Measurements from ENCODE around the gene SMG5. TPM values are rescaled to one million over a fixed set of nuclear protein-coding genes. Genes with fewer than 3 reads are reported as not detected.
A peak's percentile ranks its signal among the peaks of the same experiment; 100 is the strongest.

The SMG5 gene
- total and polyA plus RNA-seq, 2 donors, result 28.2 to 32.3 TPM

- Histone ChIP-seq H3K4me1 (ENCODE audit: control insufficient read depth in 2 of 2, insufficient read depth in 2 of 2, low read length in 2 of 2) (no peaks in the 10 kb centered on the region), H3K9me3 (ENCODE audit: control insufficient read depth in 2 of 2, insufficient read depth in 1 of 2, low read length in 1 of 2) (peaks cover 0 to 4% of the 10 kb centered on the region in 2 donors), H3K27me3 (ENCODE audit: control insufficient read depth in 2 of 2, insufficient read depth in 1 of 2, low read length in 1 of 2) (no peaks in the 10 kb centered on the region), H3K4me3 (ENCODE audit: low read length in 2 of 2) (no peak overlapping the region), H3K36me3 (ENCODE audit: control insufficient read depth in 2 of 2, insufficient read depth in 2 of 2, low read length in 1 of 2) (peaks cover 85 to 89% of the 10 kb centered on the region in 2 donors), H3K27ac (ENCODE audit: low read depth in 1 of 2, low read length in 1 of 2) (no peak overlapping the region)
- 96% methylated on average over 3 of the region's 3 CpGs for WGBS
- DNase-seq (ENCODE audit: low read depth in 6 of 9, low spot score in 9 of 9), result no peak
Measured at GRCh38 chr1:156270314-156270713, 12.3 kb downstream of the SMG5 start.

GRCh38 chr1:156268336-156268735, 14.3 kb downstream of the SMG5 start:
- WGBS, result over 99% methylated on average over 4 of the region's 4 CpGs

GRCh38 chr1:156266051-156266450, 16.6 kb downstream of the SMG5 start:
- peaks cover 0 to 4% of the 10 kb centered on the region in 2 donors for H3K9me3 ChIP-seq (ENCODE audit: control insufficient read depth in 2 of 2, insufficient read depth in 1 of 2, low read length in 1 of 2)
- H3K36me3 ChIP-seq (ENCODE audit: control insufficient read depth in 2 of 2, insufficient read depth in 2 of 2, low read length in 1 of 2), result peaks cover 83 to 85% of the 10 kb centered on the region in 2 donors
- no peaks in the 10 kb centered on the region for H3K27me3 ChIP-seq (ENCODE audit: control insufficient read depth in 2 of 2, insufficient read depth in 1 of 2, low read length in 1 of 2)
- no peaks in the 10 kb centered on the region for H3K4me1 ChIP-seq (ENCODE audit: control insufficient read depth in 2 of 2, insufficient read depth in 2 of 2, low read length in 2 of 2)
- no peak for DNase-seq (ENCODE audit: low read depth in 6 of 9, low spot score in 9 of 9)
- no peak overlapping the region for H3K4me3 ChIP-seq (ENCODE audit: low read length in 2 of 2)
- 98% methylated on average over 13 of the region's 13 CpGs for WGBS
- no peak overlapping the region for H3K27ac ChIP-seq (ENCODE audit: low read depth in 1 of 2, low read length in 1 of 2)

More at GRCh38 chr1:156268336-156268735, 14.3 kb downstream of the SMG5 start:
- H3K4me3 ChIP-seq (ENCODE audit: low read length in 2 of 2), result no peak overlapping the region
- no peak for DNase-seq (ENCODE audit: low read depth in 6 of 9, low spot score in 9 of 9)
- H3K9me3 ChIP-seq (ENCODE audit: control insufficient read depth in 2 of 2, insufficient read depth in 1 of 2, low read length in 1 of 2), result peaks cover 0 to 4% of the 10 kb centered on the region in 2 donors
- H3K36me3 ChIP-seq (ENCODE audit: control insufficient read depth in 2 of 2, insufficient read depth in 2 of 2, low read length in 1 of 2), result peaks cover 82 to 84% of the 10 kb centered on the region in 2 donors
- H3K4me1 ChIP-seq (ENCODE audit: control insufficient read depth in 2 of 2, insufficient read depth in 2 of 2, low read length in 2 of 2), result no peaks in the 10 kb centered on the region
- no peak overlapping the region for H3K27ac ChIP-seq (ENCODE audit: low read depth in 1 of 2, low read length in 1 of 2)
- H3K27me3 ChIP-seq (ENCODE audit: control insufficient read depth in 2 of 2, insufficient read depth in 1 of 2, low read length in 1 of 2), result no peaks in the 10 kb centered on the region

GRCh38 chr1:156263288-156263655, 19.4 kb downstream of the SMG5 start:
- H3K36me3 ChIP-seq (ENCODE audit: control insufficient read depth in 2 of 2, insufficient read depth in 2 of 2, low read length in 1 of 2), result peaks cover 89 to 95% of the 10 kb centered on the region in 2 donors
- H3K27ac ChIP-seq (ENCODE audit: low read depth in 1 of 2, low read length in 1 of 2), result no peak overlapping the region
- WGBS, result 98% methylated on average over 9 of the region's 9 CpGs
- peaks cover 0 to 4% of the 10 kb centered on the region in 2 donors for H3K9me3 ChIP-seq (ENCODE audit: control insufficient read depth in 2 of 2, insufficient read depth in 1 of 2, low read length in 1 of 2)
- DNase-seq (ENCODE audit: low read depth in 6 of 9, low spot score in 9 of 9), result no peak
- no peaks in the 10 kb centered on the region for H3K4me1 ChIP-seq (ENCODE audit: control insufficient read depth in 2 of 2, insufficient read depth in 2 of 2, low read length in 2 of 2)
- no peak overlapping the region for H3K4me3 ChIP-seq (ENCODE audit: low read length in 2 of 2)
- H3K27me3 ChIP-seq (ENCODE audit: control insufficient read depth in 2 of 2, insufficient read depth in 1 of 2, low read length in 1 of 2), result no peaks in the 10 kb centered on the region

GRCh38 chr1:156262461-156263287, 20.0 kb downstream of the SMG5 start:
- Histone ChIP-seq H3K9me3 (ENCODE audit: control insufficient read depth in 2 of 2, insufficient read depth in 1 of 2, low read length in 1 of 2) (peaks cover 0 to 4% of the 10 kb centered on the region in 2 donors), H3K27ac (ENCODE audit: low read depth in 1 of 2, low read length in 1 of 2) (no peak overlapping the region), H3K4me1 (ENCODE audit: control insufficient read depth in 2 of 2, insufficient read depth in 2 of 2, low read length in 2 of 2) (peaks cover 0 to 4% of the 10 kb centered on the region in 2 donors), H3K4me3 (ENCODE audit: low read length in 2 of 2) (no peak overlapping the region), H3K27me3 (ENCODE audit: control insufficient read depth in 2 of 2, insufficient read depth in 1 of 2, low read length in 1 of 2) (no peaks in the 10 kb centered on the region), H3K36me3 (ENCODE audit: control insufficient read depth in 2 of 2, insufficient read depth in 2 of 2, low read length in 1 of 2) (peaks cover 89 to 95% of the 10 kb centered on the region in 2 donors)
- 99% methylated on average over 9 of the region's 9 CpGs for WGBS
- no peak for DNase-seq (ENCODE audit: low read depth in 6 of 9, low spot score in 9 of 9)

GRCh38 chr1:156260896-156261295, 21.7 kb downstream of the SMG5 start:
- Histone ChIP-seq H3K36me3 (ENCODE audit: control insufficient read depth in 2 of 2, insufficient read depth in 2 of 2, low read length in 1 of 2) (peaks cover 87 to 90% of the 10 kb centered on the region in 2 donors), H3K4me3 (ENCODE audit: low read length in 2 of 2) (no peak overlapping the region), H3K9me3 (ENCODE audit: control insufficient read depth in 2 of 2, insufficient read depth in 1 of 2, low read length in 1 of 2) (peaks cover 0 to 4% of the 10 kb centered on the region in 2 donors), H3K27me3 (ENCODE audit: control insufficient read depth in 2 of 2, insufficient read depth in 1 of 2, low read length in 1 of 2) (no peaks in the 10 kb centered on the region), H3K27ac (ENCODE audit: low read depth in 1 of 2, low read length in 1 of 2) (no peak overlapping the region), H3K4me1 (ENCODE audit: control insufficient read depth in 2 of 2, insufficient read depth in 2 of 2, low read length in 2 of 2) (peaks cover 0 to 6% of the 10 kb centered on the region in 2 donors)
- whole genome bisulfite sequencing, result 94% methylated on average over 2 of the region's 2 CpGs
- no peak for DNase-seq (ENCODE audit: low read depth in 6 of 9, low spot score in 9 of 9)

GRCh38 chr1:156259805-156260204, 22.8 kb downstream of the SMG5 start:
- Histone ChIP-seq H3K36me3 (ENCODE audit: control insufficient read depth in 2 of 2, insufficient read depth in 2 of 2, low read length in 1 of 2) (peaks cover 82 to 86% of the 10 kb centered on the region in 2 donors), H3K9me3 (ENCODE audit: control insufficient read depth in 2 of 2, insufficient read depth in 1 of 2, low read length in 1 of 2) (no peaks in the 10 kb centered on the region), H3K27me3 (ENCODE audit: control insufficient read depth in 2 of 2, insufficient read depth in 1 of 2, low read length in 1 of 2) (no peaks in the 10 kb centered on the region), H3K27ac (ENCODE audit: low read depth in 1 of 2, low read length in 1 of 2) (no peak overlapping the region), H3K4me3 (ENCODE audit: low read length in 2 of 2) (no peak overlapping the region), H3K4me1 (ENCODE audit: control insufficient read depth in 2 of 2, insufficient read depth in 2 of 2, low read length in 2 of 2) (peaks cover 0 to 6% of the 10 kb centered on the region in 2 donors)
- DNase-seq (ENCODE audit: low read depth in 6 of 9, low spot score in 9 of 9), result no peak
- 96% methylated on average over 3 of the region's 3 CpGs for WGBS

- no peak overlapping the region for H3K27ac ChIP-seq (ENCODE audit: low read depth in 1 of 2, low read length in 1 of 2)
- WGBS, result 98% methylated on average over 8 of the region's 8 CpGs
- H3K36me3 ChIP-seq (ENCODE audit: control insufficient read depth in 2 of 2, insufficient read depth in 2 of 2, low read length in 1 of 2), result peaks cover 77 to 88% of the 10 kb centered on the region in 2 donors
Measured at GRCh38 chr1:156258859-156259258, 23.8 kb downstream of the SMG5 start.

GRCh38 chr1:156257711-156258110, 24.9 kb downstream of the SMG5 start:
- Histone ChIP-seq H3K4me1 (ENCODE audit: control insufficient read depth in 2 of 2, insufficient read depth in 2 of 2, low read length in 2 of 2) (peaks cover 0 to 6% of the 10 kb centered on the region in 2 donors), H3K36me3 (ENCODE audit: control insufficient read depth in 2 of 2, insufficient read depth in 2 of 2, low read length in 1 of 2) (peaks cover 77 to 88% of the 10 kb centered on the region in 2 donors), H3K27ac (ENCODE audit: low read depth in 1 of 2, low read length in 1 of 2) (peak overlapping the region in 1 of 2 donors; percentile 7), H3K27me3 (ENCODE audit: control insufficient read depth in 2 of 2, insufficient read depth in 1 of 2, low read length in 1 of 2) (no peaks in the 10 kb centered on the region), H3K4me3 (ENCODE audit: low read length in 2 of 2) (no peak overlapping the region), H3K9me3 (ENCODE audit: control insufficient read depth in 2 of 2, insufficient read depth in 1 of 2, low read length in 1 of 2) (no peaks in the 10 kb centered on the region)
- WGBS, result 89% methylated on average over 2 of the region's 2 CpGs
- no peak for DNase-seq (ENCODE audit: low read depth in 6 of 9, low spot score in 9 of 9)

More at GRCh38 chr1:156258859-156259258, 23.8 kb downstream of the SMG5 start:
- H3K27me3 ChIP-seq (ENCODE audit: control insufficient read depth in 2 of 2, insufficient read depth in 1 of 2, low read length in 1 of 2), result no peaks in the 10 kb centered on the region
- no peak for DNase-seq (ENCODE audit: low read depth in 6 of 9, low spot score in 9 of 9)
- no peak overlapping the region for H3K4me3 ChIP-seq (ENCODE audit: low read length in 2 of 2)
- H3K9me3 ChIP-seq (ENCODE audit: control insufficient read depth in 2 of 2, insufficient read depth in 1 of 2, low read length in 1 of 2), result no peaks in the 10 kb centered on the region
- peaks cover 0 to 6% of the 10 kb centered on the region in 2 donors for H3K4me1 ChIP-seq (ENCODE audit: control insufficient read depth in 2 of 2, insufficient read depth in 2 of 2, low read length in 2 of 2)

Measured in thymus (tissue), 11 donors.